Measurements from ENCODE around the gene LAMC3.

Gene LAMC3

GRCh38 chr9:130963916-130964315 is 45.1 kb upstream of the LAMC3 start:
- TF ChIP-seq CTCF (IDR thresholded peaks at IDR 0.05; ENCODE audit: insufficient read depth, missing control alignments): no peak
- DNase-seq (ENCODE audit: insufficient read length, low spot score): no peak
- no peak for FAIRE-seq

GRCh38 chr9:130965680-130966079 is 43.3 kb upstream of the LAMC3 start:
- DNase-seq (ENCODE audit: insufficient read length, low spot score) (no peak), FAIRE-seq (no peak)
- TF ChIP-seq CTCF (IDR thresholded peaks at IDR 0.05; ENCODE audit: insufficient read depth, missing control alignments): no peak

- DNase-seq (ENCODE audit: insufficient read length, low spot score): no peak
- no peak for TF ChIP-seq CTCF (IDR thresholded peaks at IDR 0.05; ENCODE audit: insufficient read depth, missing control alignments)
- FAIRE-seq: no peak
These were observed 38.9 kb upstream of the LAMC3 start for GRCh38 chr9:130970052-130970451.

- FAIRE-seq (no peak), DNase-seq (ENCODE audit: insufficient read length, low spot score) (no peak)
- TF ChIP-seq CTCF (IDR thresholded peaks at IDR 0.05; ENCODE audit: insufficient read depth, missing control alignments): no peak
These were observed 38.1 kb upstream of the LAMC3 start for GRCh38 chr9:130970855-130971254.

GRCh38 chr9:130971294-130971849 is 37.6 kb upstream of the LAMC3 start:
- TF ChIP-seq CTCF (IDR thresholded peaks at IDR 0.05; ENCODE audit: insufficient read depth, missing control alignments): no peak
- FAIRE-seq (no peak), DNase-seq (ENCODE audit: insufficient read length, low spot score) (no peak)

- no peak for TF ChIP-seq CTCF (IDR thresholded peaks at IDR 0.05; ENCODE audit: insufficient read depth, missing control alignments)
- FAIRE-seq: no peak
These were observed 36.6 kb upstream of the LAMC3 start for GRCh38 chr9:130972277-130972956.

GRCh38 chr9:130972957-130973685 is 35.9 kb upstream of the LAMC3 start:
- DNase-seq (ENCODE audit: insufficient read length, low spot score) (no peak), FAIRE-seq (no peak)
- TF ChIP-seq CTCF (IDR thresholded peaks at IDR 0.05; ENCODE audit: insufficient read depth, missing control alignments): no peak

More at GRCh38 chr9:130972277-130972956, 36.6 kb upstream of the LAMC3 start:
- no peak for DNase-seq (ENCODE audit: insufficient read length, low spot score)

Data from D721Med (cell line).